GM12873 (cell line): ENCODE results near the gene MRPS9.
A peak's percentile ranks its signal among the peaks of the same experiment; 100 is the strongest.

Source experiments
- CTCF ChIP-seq: IDR thresholded peaks from 2 replicates; pipeline ENCODE4 v1.5.1; 2012; ENCODE audit warnings: low read depth, mild to moderate bottlenecking, moderate library complexity, low read length, control low read depth; ENCODE audit not compliant: insufficient read depth; ENCODE audit errors: missing control alignments

Gene MRPS9

GRCh38 chr2:105135436-105135835, 97.6 kb downstream of the MRPS9 start:
- no peak for TF ChIP-seq CTCF

GRCh38 chr2:105136394-105136793, 98.5 kb downstream of the MRPS9 start:
- TF ChIP-seq CTCF, result no peak

- no peak for TF ChIP-seq CTCF
Measured at GRCh38 chr2:105138643-105139042, 100.8 kb downstream of the MRPS9 start.

- TF ChIP-seq CTCF, result no peak
Measured at GRCh38 chr2:105139556-105140239, 101.8 kb downstream of the MRPS9 start.

- no peak for TF ChIP-seq CTCF
Measured at GRCh38 chr2:105140240-105140568, 102.3 kb downstream of the MRPS9 start.

GRCh38 chr2:105141099-105141614, 103.3 kb downstream of the MRPS9 start:
- no peak for TF ChIP-seq CTCF

- peak; percentile 20 for TF ChIP-seq CTCF
Measured at GRCh38 chr2:105142239-105142638, 104.4 kb downstream of the MRPS9 start.

- TF ChIP-seq CTCF, result no peak
Measured at GRCh38 chr2:105143094-105143466, 105.2 kb downstream of the MRPS9 start.
